HepG2 (cell line): Measurements from ENCODE around the gene PRR15L. TPM values are rescaled to one million over a fixed set of nuclear protein-coding genes. Genes with fewer than 3 reads are reported as not detected.

ENCODE experiments used
- BRCA1 ChIP-seq: sonication (generic); formaldehyde crosslinking; IDR thresholded peaks from 2 replicates; pipeline ENCODE4 v1.4.0; 2020; ENCODE audit warnings: missing genetic modification reagents
- CBX5 ChIP-seq: sonication (generic); formaldehyde crosslinking; IDR thresholded peaks from 2 replicates; pipeline ENCODE4 v1.4.0; 2020; ENCODE audit warnings: missing genetic modification reagents, borderline replicate concordance
- CCAR2 ChIP-seq: fragments of 200-400 bp; formaldehyde crosslinking; optimal IDR thresholded peaks from 2 replicates; pipeline ENCODE3; 2018; ENCODE audit warnings: low read depth, mild to moderate bottlenecking, low read length, moderate library complexity
- DMTF1 ChIP-seq: sonication (generic); formaldehyde crosslinking; IDR thresholded peaks from 2 replicates; pipeline ENCODE4 v1.4.0; 2020; ENCODE audit warnings: mild to moderate bottlenecking, missing genetic modification reagents
- EZH2 ChIP-seq: conservative IDR thresholded peaks from 2 replicates; pipeline ENCODE4 v1.6.1; 2012; ENCODE audit warnings: mild to moderate bottlenecking, low read depth, low read length, moderate library complexity
- FOXK2 ChIP-seq: fragments of 450-650 bp; IDR thresholded peaks from 2 replicates; pipeline ENCODE4 v1.6.1; 2016
- FOXO4 ChIP-seq: sonication (generic); formaldehyde crosslinking; conservative IDR thresholded peaks from 2 replicates; pipeline ENCODE4 v1.8.1; 2023; ENCODE audit warnings: missing genetic modification reagents
- GABPA ChIP-seq, 2 experiments: IDR thresholded peaks; 2 replicates each; pipeline ENCODE4 v1.6.1; 2011 to 2016; ENCODE audit warnings: low read depth in 2 of 2, low read length in 1 of 2, missing biosample characterization in 1 of 2, missing genetic modification characterization in 1 of 2
- GATA4 ChIP-seq: sonication (generic); IDR thresholded peaks from 2 replicates; pipeline ENCODE4 v1.6.1; 2016; ENCODE audit warnings: antibody characterized with exemption, low read depth, borderline replicate concordance
- HMGA1 ChIP-seq: sonication (generic); formaldehyde crosslinking; conservative IDR thresholded peaks from 2 replicates; pipeline ENCODE4 v1.4.0; 2020; ENCODE audit warnings: missing genetic modification reagents
- HOMEZ ChIP-seq: IDR thresholded peaks from 2 replicates; pipeline ENCODE4 v1.6.1; 2016; ENCODE audit warnings: low read depth
- JARID2 ChIP-seq: sonication (generic); formaldehyde crosslinking; IDR thresholded peaks from 2 replicates; pipeline ENCODE4 v1.8.1; 2023; ENCODE audit warnings: missing genetic modification reagents, inconsistent platforms; ENCODE audit not compliant: insufficient replicate concordance
- KDM5A ChIP-seq: fragments of 200-600 bp; sonication (generic); IDR thresholded peaks from 2 replicates; pipeline ENCODE4 v1.7.0; 2018; ENCODE audit warnings: antibody characterized with exemption, mild to moderate bottlenecking, low read length, borderline replicate concordance
- MED13 ChIP-seq: sonication (generic); formaldehyde crosslinking; IDR thresholded peaks from 2 replicates; pipeline ENCODE4 v1.5.0; 2020; ENCODE audit warnings: missing genetic modification reagents
- MYC ChIP-seq: sonication (generic); formaldehyde crosslinking; IDR thresholded peaks from 2 replicates; pipeline ENCODE4 v1.9.0; 2021; ENCODE audit warnings: missing genetic modification reagents, borderline replicate concordance
- THYN1 ChIP-seq: sonication (generic); formaldehyde crosslinking; IDR thresholded peaks from 2 replicates; pipeline ENCODE4 v1.8.1; 2023; ENCODE audit warnings: low read depth, mild to moderate bottlenecking, moderate library complexity, missing genetic modification reagents, borderline replicate concordance
- TOPORS ChIP-seq: sonication (generic); formaldehyde crosslinking; IDR thresholded peaks from 2 replicates; pipeline ENCODE4 v1.8.0; 2023; ENCODE audit warnings: mild to moderate bottlenecking, missing genetic modification reagents
- ZBTB39 ChIP-seq: sonication (generic); formaldehyde crosslinking; IDR thresholded peaks from 2 replicates; pipeline ENCODE4 v1.5.0; 2020; ENCODE audit warnings: missing genetic modification reagents
- ZC3H13 ChIP-seq: sonication (generic); formaldehyde crosslinking; IDR thresholded peaks from 2 replicates; pipeline ENCODE4 v1.8.1; 2023; ENCODE audit warnings: mild to moderate bottlenecking, missing genetic modification reagents, moderate library complexity
- ZNF180 ChIP-seq: sonication (generic); formaldehyde crosslinking; IDR thresholded peaks from 2 replicates; pipeline ENCODE4 v1.4.0; 2020; ENCODE audit warnings: low read depth, missing genetic modification reagents, borderline replicate concordance
- ZNF629 ChIP-seq: sonication (generic); formaldehyde crosslinking; conservative IDR thresholded peaks from 2 replicates; pipeline ENCODE4 v1.5.0; 2020; ENCODE audit warnings: missing genetic modification reagents
- ZNF850 ChIP-seq: sonication (generic); formaldehyde crosslinking; conservative IDR thresholded peaks from 2 replicates; pipeline ENCODE4 v1.9.0; 2021; ENCODE audit warnings: mild to moderate bottlenecking, missing genetic modification reagents
- polyA plus RNA-seq, 8 experiments: library from polyadenylated mRNA; depleted of rRNA in 3 of 8; stranded (reverse) in 7 of 8; unstranded in 1 of 8; fragments of >200 nt; fragmentation: Illumina TruSeq in 4 of 8; extraction: Trizol in 4 of 8; gene quantifications; 2 replicates each; pipeline versions ENCODE4 v1.2.1 to v1.2.3, GENCODE V29; 2011 to 2016; ENCODE audit warnings: low read depth in 4 of 8, missing spikeins in 1 of 8, mixed read lengths in 1 of 8; ENCODE audit not compliant: insufficient read depth in 1 of 8
- total RNA-seq, 5 experiments: library from RNA; depleted of rRNA; stranded (reverse); fragments of >200 nt; fragmentation: Illumina TruSeq; extraction: Trizol; gene quantifications; 2 replicates each; pipeline ENCODE4 v1.2.3, GENCODE V29; 2016; ENCODE audit warnings: low read depth in 1 of 5

PRR15L gene
- total and polyA plus RNA-seq, 2 of the 13 experiments (the other 11 are each of a cell fraction or from before 2014, with no cell fraction given), result 0.44 to 2.0 TPM

- TF ChIP-seq BRCA1 (CRISPR knock-in tag) (peak; percentile 90), ZNF850 (CRISPR knock-in tag) (peak; percentile 93), HMGA1 (no peak), CBX5 (CRISPR knock-in tag) (no peak; the same call in 1 of the 2 replicates), TOPORS (peak; percentile 96), MED13 (0 out of 2 replicates have a peak, but pooled peaks have one; percentile 34), EZH2 (no peak), ZC3H13 (CRISPR knock-in tag) (peak; percentile 40), MYC (CRISPR knock-in tag) (peak; percentile 96), THYN1 (peak; percentile 96; the same call in 1 of the 2 replicates), DMTF1 (CRISPR knock-in tag) (no peak), GABPA (IDR thresholded peaks at IDR 0.05; ENCODE audit: low read depth, low read length) (no peak; the same call in 1 of the 2 replicates), GABPA (CRISPR knock-in tag; IDR thresholded peaks at IDR 0.05; ENCODE audit: low read depth) (peak; percentile 76), GATA4 (peak; percentile 34; the same call in 1 of the 2 replicates), FOXO4 (CRISPR knock-in tag) (peak; percentile 97; the same call in 1 of the 2 replicates), CCAR2 (no peak), KDM5A (peak; percentile 85), ZBTB39 (CRISPR knock-in tag) (0 out of 2 replicates have a peak, but pooled peaks have one; percentile 70), HOMEZ (CRISPR knock-in tag) (peak; percentile 91), ZNF180 (CRISPR knock-in tag) (peak; percentile 77; the same call in 1 of the 2 replicates), FOXK2 (no peak), ZNF629 (CRISPR knock-in tag) (peak; percentile 36), JARID2 (CRISPR knock-in tag) (peak; percentile 75)
Observed at GRCh38 chr17:47941246-47942095, 16.2 kb downstream of the PRR15L start, which contains the start of gene PNPO (continued).
